IMR-90 (cell line): ENCODE measurements around the gene TMPRSS3. TPM values are rescaled to one million over a fixed set of nuclear protein-coding genes. Genes with fewer than 3 reads are reported as not detected.

Source experiments
- ATAC-seq: fragments of 200-7000 bp; cut with Tn5 transposase; 2 replicates; pipeline ENCODE4 v1.9.1; 2020; ENCODE audit warnings: low read depth, mild to moderate bottlenecking, moderate library complexity
- BruUV-seq: library from RNA; stranded (reverse); fragments of 400-500 nt; replicated peaks from 2 replicates; lab custom pipeline; 2021; lab: Mats Ljungman, UMichigan
- CTCF ChIA-PET: fragments of 300-600 bp; formaldehyde crosslinking; extraction: SDS; loops from one replicate; lab custom pipeline; 2021; ENCODE audit warnings: antibody characterized with exemption; lab: Yijun Ruan, JAX
- POLR2A ChIA-PET: fragments of 300-600 bp; sonication (Branson Sonifier 250); formaldehyde crosslinking; loops from one replicate; lab custom pipeline; 2022; ENCODE audit warnings: antibody characterized with exemption; ENCODE audit not compliant: unreplicated experiment; lab: Charles Lee
- DNase-seq: peaks from one replicate; pipeline ENCODE4 v3.0.0; 2013
- H2AFZ ChIP-seq: replicated peaks from 2 replicates; pipeline ENCODE3; 2013; ENCODE audit warnings: low read length, mild to moderate bottlenecking; ENCODE audit not compliant: poor library complexity
- H2AK5ac ChIP-seq: 2 replicates; pipeline ENCODE4 v1.6.1; 2013; ENCODE audit warnings: low read depth, low read length, inconsistent platforms
- H2AK9ac ChIP-seq: replicated peaks from 2 replicates; pipeline ENCODE3; 2013; ENCODE audit warnings: mild to moderate bottlenecking, low read depth, low read length, moderate library complexity; ENCODE audit not compliant: poor library complexity
- H2BK120ac ChIP-seq: 2 replicates; pipeline ENCODE4 v1.6.1; 2013; ENCODE audit warnings: low read depth, low read length, inconsistent platforms
- H2BK15ac ChIP-seq: 3 replicates; pipeline ENCODE4 v1.6.1; 2013; ENCODE audit warnings: low read depth, low read length, inconsistent platforms
- H2BK20ac ChIP-seq: 2 replicates; pipeline ENCODE4 v1.6.1; 2013; ENCODE audit warnings: low read depth, mild to moderate bottlenecking, inconsistent platforms, low read length, moderate library complexity
- H2BK5ac ChIP-seq: 2 replicates; pipeline ENCODE4 v1.6.1; 2013; ENCODE audit warnings: mild to moderate bottlenecking, low read depth, low read length, inconsistent platforms; ENCODE audit not compliant: poor library complexity, severe bottlenecking
- H3K14ac ChIP-seq: replicated peaks from 2 replicates; pipeline ENCODE4 v1.6.1; 2013; ENCODE audit warnings: low read depth, low read length, inconsistent platforms
- H3K18ac ChIP-seq: 2 replicates; pipeline ENCODE4 v1.6.1; 2013; ENCODE audit warnings: low read depth, low read length, control low read depth
- H3K23ac ChIP-seq: 2 replicates; pipeline ENCODE4 v1.6.1; 2013; ENCODE audit warnings: low read depth, low read length, inconsistent platforms
- H3K27ac ChIP-seq: 2 replicates; pipeline ENCODE4 v1.5.1; 2013; ENCODE audit warnings: mild to moderate bottlenecking, control low read depth, low read length; ENCODE audit not compliant: insufficient read depth
- H3K27me3 ChIP-seq: 2 replicates; pipeline ENCODE4 v1.6.1; 2013; ENCODE audit warnings: low read length; ENCODE audit not compliant: control insufficient read depth, insufficient read depth
- H3K36me3 ChIP-seq: 2 replicates; pipeline ENCODE4 v1.6.1; 2013; ENCODE audit warnings: low read length, mixed read lengths; ENCODE audit not compliant: control insufficient read depth, insufficient read depth
- H3K4ac ChIP-seq: 2 replicates; pipeline ENCODE4 v1.6.1; 2013; ENCODE audit warnings: low read depth, low read length, inconsistent platforms
- H3K4me1 ChIP-seq: 2 replicates; pipeline ENCODE4 v1.6.1; 2013; ENCODE audit warnings: low read length, mixed read lengths; ENCODE audit not compliant: control insufficient read depth, insufficient read depth
- H3K4me2 ChIP-seq: 2 replicates; pipeline ENCODE4 v1.6.1; 2013; ENCODE audit warnings: low read depth, mild to moderate bottlenecking, control low read depth, low read length, moderate library complexity
- H3K4me3 ChIP-seq: 2 replicates; pipeline ENCODE4 v1.5.1; 2013; ENCODE audit warnings: low read depth, mild to moderate bottlenecking, control low read depth, low read length, moderate library complexity; ENCODE audit not compliant: insufficient read depth
- H3K56ac ChIP-seq: 2 replicates; pipeline ENCODE4 v1.6.1; 2013; ENCODE audit warnings: low read length, inconsistent platforms; ENCODE audit not compliant: insufficient read depth; ENCODE audit errors: extremely low read depth
- H3K79me1 ChIP-seq, 2 experiments: 2 replicates each; pipeline ENCODE4 v1.6.1; 2013; ENCODE audit warnings: low read length in 2 of 2, inconsistent platforms in 1 of 2, low read depth in 1 of 2
- H3K9ac ChIP-seq: 2 replicates; pipeline ENCODE4 v1.6.1; 2013; ENCODE audit warnings: low read depth, low read length, control low read depth
- H3K9me1 ChIP-seq: 2 replicates; pipeline ENCODE4 v1.6.1; 2013; ENCODE audit warnings: low read length, inconsistent platforms; ENCODE audit not compliant: insufficient read depth
- H3K9me3 ChIP-seq: 2 replicates; pipeline ENCODE4 v1.6.1; 2013; ENCODE audit warnings: low read length; ENCODE audit not compliant: control insufficient read depth, insufficient read depth
- H4K20me1 ChIP-seq: 2 replicates; pipeline ENCODE4 v1.6.1; 2013; ENCODE audit warnings: low read length, inconsistent platforms; ENCODE audit not compliant: insufficient read depth
- H4K5ac ChIP-seq: 2 replicates; pipeline ENCODE4 v1.6.1; 2013; ENCODE audit warnings: mild to moderate bottlenecking, low read depth, low read length, control low read depth
- H4K8ac ChIP-seq, 2 experiments: 2 replicates each; pipeline ENCODE4 v1.6.1; 2013; ENCODE audit warnings: low read depth in 2 of 2, low read length in 2 of 2, control low read depth in 1 of 2, inconsistent platforms in 1 of 2
- H4K91ac ChIP-seq: 2 replicates; pipeline ENCODE4 v1.6.1; 2013; ENCODE audit warnings: low read depth, low read length, inconsistent platforms; ENCODE audit not compliant: insufficient read depth
- BHLHE40 ChIP-seq: fragments of 150-350 bp; IDR thresholded peaks from 2 replicates; pipeline ENCODE4 v1.6.1; 2016; ENCODE audit warnings: mild to moderate bottlenecking, low read depth, low read length
- RCOR1 ChIP-seq: IDR thresholded peaks from 2 replicates; pipeline ENCODE4 v1.6.1; 2012; ENCODE audit warnings: mild to moderate bottlenecking, low read length, improper control_type of control experiment; ENCODE audit not compliant: insufficient replicate concordance
- WGBS, 2 experiments: methylation state at CpG; one replicate each; pipeline versions ENCODE4 v1.1.5 to v1.1.7; 2013; ENCODE audit warnings: missing lambda C conversion rate in 2 of 2; ENCODE audit not compliant: insufficient read length in 1 of 2; ENCODE audit errors: extremely low coverage in 2 of 2; 5-methylcytosine and 5-hydroxymethylcytosine counted together
- dilution Hi-C: fragments of 300-500 bp; cut with HindIII; formaldehyde crosslinking; loops from one replicate; pipeline ENCODE4 v1.14.3; 2018; ENCODE audit warnings: low sequenced_read_pairs; ENCODE audit not compliant: unreplicated experiment
- in situ Hi-C: fragments of 300-500 bp; cut with MboI; formaldehyde crosslinking; loops from 3 replicates; pipeline ENCODE4 v1.14.3; 2019; ENCODE audit warnings: low sequenced_read_pairs, inconsistent platforms, mixed read lengths
- intact Hi-C: fragments of 100-400 bp; cut with micrococcal nuclease; formaldehyde crosslinking; loops from 2 replicates; pipeline ENCODE4 v1.10.0; 2022
- polyA plus RNA-seq, 3 experiments: library from polyadenylated mRNA; depleted of rRNA; stranded (reverse); fragments of >200 nt; gene quantifications; 2 replicates each; pipeline ENCODE4 v1.2.3, GENCODE V29; 2012; ENCODE audit warnings: low replicate concordance in 1 of 3
- total RNA-seq: library from RNA; depleted of rRNA; stranded (reverse); fragments of >200 nt; gene quantifications from 2 replicates; pipeline ENCODE4 v1.2.3, GENCODE V29; 2012

TMPRSS3 gene
- total and polyA plus RNA-seq, 2 of the 4 experiments (the other 2 are of a cell fraction), result not detected

DNA sequence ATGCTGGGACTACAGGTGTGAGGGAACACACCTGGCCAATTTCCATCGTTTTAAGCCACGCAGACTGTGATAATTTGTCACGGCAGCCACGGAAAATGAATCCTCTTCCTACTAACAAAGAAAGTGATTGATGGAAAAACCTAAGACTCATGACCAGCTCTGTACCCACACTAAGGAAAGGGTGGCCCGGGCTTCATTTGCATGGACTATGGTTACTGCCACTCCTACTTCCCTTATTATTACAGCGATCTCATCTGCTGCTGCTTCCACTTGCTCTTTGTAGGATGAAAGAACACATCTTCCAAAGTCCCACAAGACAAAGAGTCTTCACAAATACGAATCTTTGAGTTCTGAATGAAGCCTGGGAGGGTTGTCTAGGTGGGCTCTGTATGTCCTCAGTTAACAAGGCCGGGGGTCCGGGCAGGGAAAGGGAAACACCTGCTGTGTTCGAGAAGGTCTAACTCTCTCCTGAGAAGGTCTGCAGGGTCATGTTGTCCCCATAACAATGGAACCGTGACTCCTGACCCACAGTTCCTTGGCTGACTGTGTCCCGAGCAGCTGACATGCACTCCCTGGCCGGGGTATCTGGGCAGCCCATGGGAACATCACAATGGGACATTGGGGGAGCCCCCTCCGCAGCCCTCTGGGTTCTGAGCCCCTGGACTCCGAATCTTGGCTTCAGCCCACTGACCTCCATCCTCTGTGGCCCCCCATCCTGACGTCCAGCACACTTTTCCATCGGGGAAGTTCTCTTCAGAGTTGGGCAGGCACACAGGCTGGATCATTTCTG lies 16.2 kb downstream of the TMPRSS3 start:
- ChIA-PET POLR2A (no interaction called here), CTCF (no interaction called here)
- Histone ChIP-seq H3K9ac (no peak overlapping the region), H3K4me3 (no peak overlapping the region), H2BK5ac (no peak overlapping the region), H3K4me2 (no peak overlapping the region), H3K27me3 (peaks cover 27% of the 10 kb centered on the region), H2AK9ac (no peak overlapping the region), H3K56ac (no peak overlapping the region), H2AFZ (no peak overlapping the region), H2AK5ac (no peak overlapping the region), H3K27ac (no peak overlapping the region), H3K9me3 (peaks cover 3% of the 10 kb centered on the region; the same call in 1 of the 2 replicates), H4K20me1 (no peaks in the 10 kb centered on the region), H3K9me1 (no peaks in the 10 kb centered on the region), H3K23ac (no peak overlapping the region), H3K18ac (no peak overlapping the region), H2BK120ac (no peak overlapping the region), H4K8ac (no peak overlapping the region), H3K14ac (no peak overlapping the region), H4K91ac (no peak overlapping the region), H3K79me1 (no peaks in the 10 kb centered on the region), H2BK15ac (no peak overlapping the region), H3K36me3 (no peaks in the 10 kb centered on the region), H3K4ac (no peak overlapping the region), H3K4me1 (no peaks in the 10 kb centered on the region), H2BK20ac (no peak overlapping the region), H4K5ac (no peak overlapping the region)
- no TSS peak for BruUV-seq
- TF ChIP-seq BHLHE40 (no peak), RCOR1 (no peak)
- intact Hi-C loops, result no loop called here
- ATAC-seq (no peak), DNase-seq (no peak)
- dilution Hi-C loops, result no loop called here
- WGBS, 2 experiments, result 43% methylated on average over 7 of the region's 17 CpGs; no CpG with 5 or more reads in 1 of the 2 experiments
- in situ Hi-C loops, result no loop called here
